Measurements from ENCODE around the gene MSI2. TPM values are rescaled to one million over a fixed set of nuclear protein-coding genes. Genes with fewer than 3 reads are reported as not detected.

The MSI2 gene
- total RNA-seq, 1 donor from 2014 or later = 31.3 TPM

DNA sequence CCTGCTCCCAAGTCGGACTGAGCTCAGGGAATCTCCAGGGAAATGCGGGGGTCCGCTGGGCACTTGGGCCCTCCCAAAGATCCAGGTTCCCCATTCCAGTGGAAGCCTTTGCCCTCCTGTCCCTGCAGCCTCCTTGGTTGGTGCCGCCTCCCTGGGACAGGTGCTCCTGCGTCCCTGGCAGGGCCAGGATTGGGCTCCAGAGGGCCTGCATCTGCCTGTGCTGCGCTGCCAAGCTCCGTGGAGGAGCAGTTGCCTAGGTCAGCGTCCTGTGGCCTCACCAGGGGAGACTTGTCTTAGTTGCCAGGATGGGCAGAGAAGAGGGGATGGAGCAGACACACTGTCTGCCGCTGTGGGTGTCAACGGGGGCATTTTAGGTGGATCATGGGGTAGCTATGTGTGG lies 67.1 kb downstream of the MSI2 start:
- Histone ChIP-seq H3K27me3 (no peaks in the 10 kb centered on the region), H3K4me3 (no peak overlapping the region), H3K36me3 (no peaks in the 10 kb centered on the region), H3K4me1 (no peaks in the 10 kb centered on the region), H3K27ac (no peak overlapping the region), H3K9me3 (no peaks in the 10 kb centered on the region)
- no peak for DNase-seq
- intact Hi-C loops (cut with DNase I) = no loop called here
- TF ChIP-seq, protein P1, sequence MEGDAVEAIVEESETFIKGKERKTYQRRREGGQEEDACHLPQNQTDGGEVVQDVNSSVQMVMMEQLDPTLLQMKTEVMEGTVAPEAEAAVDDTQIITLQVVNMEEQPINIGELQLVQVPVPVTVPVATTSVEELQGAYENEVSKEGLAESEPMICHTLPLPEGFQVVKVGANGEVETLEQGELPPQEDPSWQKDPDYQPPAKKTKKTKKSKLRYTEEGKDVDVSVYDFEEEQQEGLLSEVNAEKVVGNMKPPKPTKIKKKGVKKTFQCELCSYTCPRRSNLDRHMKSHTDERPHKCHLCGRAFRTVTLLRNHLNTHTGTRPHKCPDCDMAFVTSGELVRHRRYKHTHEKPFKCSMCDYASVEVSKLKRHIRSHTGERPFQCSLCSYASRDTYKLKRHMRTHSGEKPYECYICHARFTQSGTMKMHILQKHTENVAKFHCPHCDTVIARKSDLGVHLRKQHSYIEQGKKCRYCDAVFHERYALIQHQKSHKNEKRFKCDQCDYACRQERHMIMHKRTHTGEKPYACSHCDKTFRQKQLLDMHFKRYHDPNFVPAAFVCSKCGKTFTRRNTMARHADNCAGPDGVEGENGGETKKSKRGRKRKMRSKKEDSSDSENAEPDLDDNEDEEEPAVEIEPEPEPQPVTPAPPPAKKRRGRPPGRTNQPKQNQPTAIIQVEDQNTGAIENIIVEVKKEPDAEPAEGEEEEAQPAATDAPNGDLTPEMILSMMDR (IDR thresholded peaks at IDR 0.05) = no peak
- ATAC-seq = no peak

DNA sequence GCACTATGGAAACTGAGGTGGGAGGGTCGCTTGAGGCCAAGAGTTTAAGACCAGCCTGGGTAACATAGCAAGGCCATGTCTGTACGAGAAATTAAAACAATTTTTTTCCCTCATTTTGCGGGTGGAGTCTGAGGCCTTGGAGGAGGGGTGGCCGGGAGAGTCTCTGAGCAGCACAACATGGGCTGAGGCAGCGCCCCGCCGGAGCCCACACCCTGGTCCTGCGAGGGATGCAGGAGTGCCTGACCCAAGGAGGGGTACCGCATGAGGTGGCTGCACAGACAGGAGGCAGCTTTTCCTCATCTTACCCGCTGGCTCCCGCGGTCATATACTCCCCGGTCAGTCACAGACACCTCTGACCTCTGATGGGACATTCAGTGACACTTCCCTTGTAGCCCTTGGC lies 67.7 kb downstream of the MSI2 start:
- Histone ChIP-seq H3K27ac (no peak overlapping the region), H3K4me3 (no peak overlapping the region), H3K9me3 (no peaks in the 10 kb centered on the region), H3K4me1 (no peaks in the 10 kb centered on the region), H3K27me3 (no peaks in the 10 kb centered on the region), H3K36me3 (no peaks in the 10 kb centered on the region)
- no peak for ATAC-seq
- intact Hi-C loops (cut with DNase I) = no loop called here
- DNase-seq = no peak
- TF ChIP-seq, protein P1 (IDR thresholded peaks at IDR 0.05) = no peak

DNA sequence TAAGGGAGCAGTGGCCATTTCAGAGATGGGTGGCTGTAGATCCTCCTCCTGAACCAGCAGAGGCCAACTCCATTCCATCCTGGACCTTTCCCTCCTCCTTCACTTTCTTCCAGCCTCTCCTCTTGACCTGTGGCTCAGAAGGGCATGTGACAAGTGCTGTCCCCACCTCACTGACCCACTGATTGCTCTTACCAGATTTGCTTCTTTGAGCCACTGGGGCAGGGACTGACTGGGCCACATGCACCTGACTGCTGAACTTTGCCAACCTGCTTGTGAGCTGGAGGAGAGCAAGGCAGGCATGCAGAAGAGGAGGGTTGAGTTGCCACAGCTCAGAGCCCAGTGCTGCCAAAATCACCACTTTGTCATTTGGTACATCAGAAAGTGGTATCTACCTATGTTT lies 68.3 kb downstream of the MSI2 start:
- TF ChIP-seq, protein P1 (IDR thresholded peaks at IDR 0.05) = no peak
- Histone ChIP-seq H3K36me3 (no peaks in the 10 kb centered on the region), H3K9me3 (no peaks in the 10 kb centered on the region), H3K27me3 (no peaks in the 10 kb centered on the region), H3K4me1 (no peaks in the 10 kb centered on the region), H3K4me3 (no peak overlapping the region), H3K27ac (no peak overlapping the region)
- DNase-seq = no peak
- intact Hi-C loops (cut with DNase I) = no loop called here
- ATAC-seq = no peak

DNA sequence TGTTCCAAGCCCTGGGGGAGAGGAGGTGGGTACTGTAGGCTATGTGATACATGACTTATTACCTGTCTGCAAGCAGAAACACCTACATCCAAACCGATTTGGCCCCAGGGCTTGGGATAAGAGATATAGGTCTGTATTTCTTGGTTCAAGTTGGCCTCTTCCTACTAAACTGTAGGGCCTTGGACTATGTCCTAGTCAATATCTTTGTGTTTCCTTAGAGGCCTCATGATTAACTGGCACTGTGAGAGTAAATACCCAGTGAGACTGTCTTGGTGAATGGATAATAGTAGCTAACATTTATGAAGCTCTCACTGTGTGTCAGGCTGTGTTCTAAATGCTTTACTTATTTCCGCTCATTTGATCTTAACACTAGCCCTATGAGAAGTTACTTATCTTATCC lies 70.0 kb downstream of the MSI2 start:
- no peak for ATAC-seq
- H3K36me3 ChIP-seq = no peaks in the 10 kb centered on the region
- H3K9me3 ChIP-seq = no peaks in the 10 kb centered on the region
- TF ChIP-seq, protein P1 (IDR thresholded peaks at IDR 0.05) = no peak
- H3K4me1 ChIP-seq = no peaks in the 10 kb centered on the region
- H3K4me3 ChIP-seq = no peak overlapping the region
- intact Hi-C loops (cut with DNase I) = no loop called here
- no peak overlapping the region for H3K27ac ChIP-seq
- H3K27me3 ChIP-seq = no peaks in the 10 kb centered on the region
- no peak for DNase-seq

DNA sequence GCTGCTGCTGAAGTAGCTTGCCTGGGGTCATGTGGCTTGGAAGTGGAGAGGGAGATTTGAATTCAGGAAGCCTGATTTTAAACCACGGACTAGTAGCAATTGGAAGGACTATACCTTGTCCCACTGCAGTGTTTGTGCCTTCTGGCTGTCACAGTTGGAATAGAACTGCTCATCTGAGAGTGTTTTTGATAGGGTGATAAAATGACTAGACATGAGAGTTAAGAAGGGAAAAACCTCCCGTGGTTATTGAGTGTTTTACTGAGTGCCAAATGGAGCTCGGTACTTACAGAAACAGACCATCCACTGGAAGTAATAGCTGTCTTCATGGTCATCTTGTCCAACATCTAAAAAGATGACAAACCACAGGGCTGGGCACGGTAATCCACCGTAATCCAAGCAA lies 70.4 kb downstream of the MSI2 start:
- no peak for ATAC-seq
- no peak overlapping the region for H3K27ac ChIP-seq
- TF ChIP-seq, protein P1 (IDR thresholded peaks at IDR 0.05) = no peak
- no peaks in the 10 kb centered on the region for H3K36me3 ChIP-seq
- no peaks in the 10 kb centered on the region for H3K4me1 ChIP-seq
- H3K9me3 ChIP-seq = no peaks in the 10 kb centered on the region
- intact Hi-C loops (cut with DNase I) = no loop called here
- DNase-seq = no peak
- no peaks in the 10 kb centered on the region for H3K27me3 ChIP-seq
- H3K4me3 ChIP-seq = no peak overlapping the region

Measured in upper lobe of right lung (tissue), 1 donor.